ENCODE results near the gene MAP2K4.

GRCh38 chr17:12134587-12134986 lies 113.9 kb downstream of the MAP2K4 start:
- TF ChIP-seq IRF1 (CRISPR knock-in tag; IDR thresholded peaks at IDR 0.05) (no peak), CTCF (IDR thresholded peaks at IDR 0.05) (no peak), TCF7 (CRISPR knock-in tag; IDR thresholded peaks at IDR 0.05; ENCODE audit: low read depth) (no peak), GABPB1 (CRISPR knock-in tag; IDR thresholded peaks at IDR 0.05) (no peak)
